SH-SY5Y (cell line): ENCODE measurements around the gene LCMT2.

ENCODE experiments used
- GATA2 ChIP-seq: IDR thresholded peaks from 2 replicates; pipeline ENCODE4 v1.6.1; 2011; ENCODE audit warnings: mild to moderate bottlenecking, low read depth, low read length
- GATA3 ChIP-seq: IDR thresholded peaks from 2 replicates; pipeline ENCODE4 v1.6.1; 2011; ENCODE audit warnings: low read depth, mild to moderate bottlenecking, low read length, moderate library complexity

DNA sequence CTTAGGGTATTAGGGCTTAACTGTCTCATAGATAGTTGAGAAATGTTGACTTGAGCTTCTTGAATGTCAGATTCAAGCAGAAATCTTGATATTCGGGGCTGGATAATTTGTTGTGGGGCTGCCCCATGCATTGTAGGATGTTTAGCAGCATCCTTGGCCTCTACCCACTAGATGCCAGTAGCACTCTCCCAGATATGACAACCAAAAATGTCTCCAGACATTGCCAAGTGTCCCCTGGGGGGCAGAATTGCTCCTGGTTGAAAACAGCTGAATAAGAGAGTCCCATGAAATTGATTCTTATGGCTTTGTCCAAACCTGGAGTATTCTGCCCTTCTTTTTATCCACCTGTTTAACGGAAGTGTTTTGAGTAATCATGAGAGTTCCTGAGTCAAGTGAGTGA, 15.9 kb upstream of the LCMT2 start:
- no peak for TF ChIP-seq GATA2
- TF ChIP-seq GATA3 = no peak
